ENCODE data around the gene ZMYND8. TPM values are rescaled to one million over a fixed set of nuclear protein-coding genes. Genes with fewer than 3 reads are reported as not detected.

The ZMYND8 gene
- total and polyA plus RNA-seq, 2 donors (not counting 3 experiments of a cell fraction or from before 2014, with no cell fraction given) = 30.6 to 75.2 TPM

GRCh38 chr20:47224300-47224791 lies 132.2 kb downstream of the ZMYND8 start:
- Histone ChIP-seq H3K9me3 (replicated peaks; ENCODE audit: control insufficient read depth, insufficient read depth, low read length) (no peaks in the 10 kb centered on the region), H3K4me1 (ENCODE audit: control insufficient read depth, extremely low read depth, insufficient read depth, low read length) (no peaks in the 10 kb centered on the region), H3K9ac (replicated peaks; ENCODE audit: extremely low read depth, insufficient read depth, low read length) (no peak overlapping the region), H3K27ac (ENCODE audit: insufficient read depth, low read depth, low read length) (no peak overlapping the region), H3K4me2 (ENCODE audit: insufficient read depth, low read length) (no peak overlapping the region), H3K79me2 (ENCODE audit: control insufficient read depth, insufficient read depth, low read length) (peaks cover 6% of the 10 kb centered on the region), H2AFZ (ENCODE audit: low read depth, low read length) (no peak overlapping the region), H3K4me3 (replicated peaks in 1 of 3; ENCODE audit: insufficient read depth in 1 of 3, low read depth in 1 of 3, low read length in 3 of 3) (no peak overlapping the region), H4K20me1 (replicated peaks; ENCODE audit: control insufficient read depth, extremely low read depth, insufficient read depth, low read length) (no peaks in the 10 kb centered on the region), H3K27me3 (ENCODE audit: control insufficient read depth in 2 of 2, insufficient read depth in 2 of 2, low read length in 2 of 2) (no peaks in the 10 kb centered on the region), H3K36me3 (ENCODE audit: control insufficient read depth in 2 of 2, extremely low read depth in 1 of 2, insufficient read depth in 2 of 2, low read length in 2 of 2) (peaks cover 30 to 52% of the 10 kb centered on the region in 2 experiments), H3K9me1 (replicated peaks; ENCODE audit: control insufficient read depth, extremely low read depth, insufficient read depth, low read length) (no peaks in the 10 kb centered on the region)
- dilution Hi-C loops (cut with MboI; ENCODE audit: extremely low pct_ligation_motif_present, low sequenced_read_pairs) = no loop called here
- BruUV-seq (replicated peaks) = no TSS peak
- intact Hi-C loops (cut with micrococcal nuclease) = no loop called here
- POLR2A ChIA-PET = no interaction called here
- DNase-seq (ENCODE audit: low read depth, low spot score) (no peak), FAIRE-seq (no peak)
- CTCF ChIA-PET = interaction anchor here (0.7 to 9.3 kb wide), 3 partner anchors 15 to 159 kb away, joined by 3 to 68 read pairs (median 3); no protein-coding TSS in a partner anchor
- no peak for TF ChIP-seq MYC (IDR thresholded peaks at IDR 0.05; ENCODE audit: low read depth, low read length)
- no peak for TF ChIP-seq GATA2 (IDR thresholded peaks at IDR 0.05; ENCODE audit: insufficient read depth, insufficient read length, low read depth, low read length)
- TF ChIP-seq CTCF (IDR thresholded peaks at IDR 0.05; ENCODE audit: extremely low read depth in 1 of 2, insufficient read depth in 1 of 2, low read depth in 1 of 2, low read length in 2 of 2) = no peak
- TF ChIP-seq POLR2A (IDR thresholded peaks at IDR 0.05; ENCODE audit: low read depth, low read length) = no peak
- no peak for TF ChIP-seq JUN (IDR thresholded peaks at IDR 0.05; ENCODE audit: borderline replicate concordance, insufficient read depth, insufficient read length, low read depth)
- TF ChIP-seq MAX (IDR thresholded peaks at IDR 0.05; ENCODE audit: insufficient read depth, insufficient read length) = no peak
- TF ChIP-seq EZH2 (IDR thresholded peaks at IDR 0.05; ENCODE audit: borderline replicate concordance, low read depth, low read length, severe bottlenecking) = no peak
- TF ChIP-seq FOS (IDR thresholded peaks at IDR 0.05; ENCODE audit: borderline replicate concordance, insufficient read depth, low read length) = no peak
- TF ChIP-seq POLR2AphosphoS5 (IDR thresholded peaks at IDR 0.05; ENCODE audit: insufficient read depth, low read depth, low read length) = no peak

Data from endothelial cell of umbilical vein (primary cell).